HL-60 (cell line): ENCODE measurements around the gene ZNF284.

Experiments used
- DNase-seq, 2 experiments: peaks; one replicate each; pipeline ENCODE4 v3.0.0-alpha.2; 2010 to 2020; ENCODE audit warnings: low read depth in 1 of 2, low spot score in 1 of 2
- H3K27ac ChIP-seq: fragments of 250-450 bp; sonication (Bioruptor Pico); replicated peaks from 2 replicates; pipeline ENCODE4 v1.5.1; 2020; ENCODE audit warnings: mild to moderate bottlenecking, moderate library complexity
- H3K27me3 ChIP-seq: fragments of 250-450 bp; sonication (Bioruptor Pico); 2 replicates; pipeline ENCODE4 v1.5.1; 2021; ENCODE audit warnings: mild to moderate bottlenecking, moderate library complexity; ENCODE audit not compliant: insufficient read depth, poor library complexity, severe bottlenecking
- H3K4me3 ChIP-seq: replicated peaks from 2 replicates; pipeline ENCODE4 v1.5.1; 2011; ENCODE audit warnings: mild to moderate bottlenecking, control low read depth, low read length; ENCODE audit not compliant: insufficient read depth
- GABPA ChIP-seq: IDR thresholded peaks from 2 replicates; pipeline ENCODE4 v1.6.1; 2012; ENCODE audit warnings: low read depth
- POLR2AphosphoS5 ChIP-seq: IDR thresholded peaks from 2 replicates; pipeline ENCODE4 v1.6.1; 2012; ENCODE audit warnings: low read depth
- REST ChIP-seq: IDR thresholded peaks from 2 replicates; pipeline ENCODE4 v1.6.1; 2012; ENCODE audit warnings: low read depth; ENCODE audit not compliant: insufficient replicate concordance
- SPI1 ChIP-seq: IDR thresholded peaks from 2 replicates; pipeline ENCODE4 v1.6.1; 2012; ENCODE audit warnings: low read depth, mild to moderate bottlenecking, borderline replicate concordance
- TF ChIP-seq, protein P1 (sequence below): IDR thresholded peaks from one replicate; pipeline ENCODE4 v1.5.1; 2011; ENCODE audit warnings: low read length, control low read depth, inconsistent platforms; ENCODE audit not compliant: insufficient read depth

The ZNF284 gene

GRCh38 chr19:44059229-44059628 lies 12.7 kb upstream of the ZNF284 start:
- H3K4me3 ChIP-seq, result no peak overlapping the region
- H3K27me3 ChIP-seq, result no peaks in the 10 kb centered on the region
- DNase-seq, result no peak
- H3K27ac ChIP-seq, result no peak overlapping the region
- TF ChIP-seq GABPA (no peak), POLR2AphosphoS5 (no peak), SPI1 (no peak)
- TF ChIP-seq, protein P1, sequence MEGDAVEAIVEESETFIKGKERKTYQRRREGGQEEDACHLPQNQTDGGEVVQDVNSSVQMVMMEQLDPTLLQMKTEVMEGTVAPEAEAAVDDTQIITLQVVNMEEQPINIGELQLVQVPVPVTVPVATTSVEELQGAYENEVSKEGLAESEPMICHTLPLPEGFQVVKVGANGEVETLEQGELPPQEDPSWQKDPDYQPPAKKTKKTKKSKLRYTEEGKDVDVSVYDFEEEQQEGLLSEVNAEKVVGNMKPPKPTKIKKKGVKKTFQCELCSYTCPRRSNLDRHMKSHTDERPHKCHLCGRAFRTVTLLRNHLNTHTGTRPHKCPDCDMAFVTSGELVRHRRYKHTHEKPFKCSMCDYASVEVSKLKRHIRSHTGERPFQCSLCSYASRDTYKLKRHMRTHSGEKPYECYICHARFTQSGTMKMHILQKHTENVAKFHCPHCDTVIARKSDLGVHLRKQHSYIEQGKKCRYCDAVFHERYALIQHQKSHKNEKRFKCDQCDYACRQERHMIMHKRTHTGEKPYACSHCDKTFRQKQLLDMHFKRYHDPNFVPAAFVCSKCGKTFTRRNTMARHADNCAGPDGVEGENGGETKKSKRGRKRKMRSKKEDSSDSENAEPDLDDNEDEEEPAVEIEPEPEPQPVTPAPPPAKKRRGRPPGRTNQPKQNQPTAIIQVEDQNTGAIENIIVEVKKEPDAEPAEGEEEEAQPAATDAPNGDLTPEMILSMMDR, result no peak

DNA sequence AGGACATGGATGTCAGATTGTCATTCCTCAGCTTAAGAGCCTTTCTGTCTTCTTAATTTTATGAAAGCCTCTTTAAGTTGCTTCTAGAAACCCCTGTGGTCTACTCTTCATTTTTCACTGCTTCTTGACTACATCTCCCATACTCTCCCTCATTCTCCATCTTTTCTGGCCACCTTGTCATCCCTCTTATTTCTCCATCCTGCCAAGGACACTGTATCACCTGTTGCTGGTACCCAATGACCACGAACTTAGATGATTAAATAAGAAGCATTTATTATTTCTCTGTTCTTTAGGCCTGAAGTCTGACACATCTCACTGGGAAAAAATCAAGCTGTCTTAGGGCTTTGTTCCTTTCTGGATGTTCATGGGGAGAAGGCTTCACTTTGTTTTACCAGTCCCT lies 10.9 kb upstream of the ZNF284 start:
- DNase-seq, result no peak
- no peak for TF ChIP-seq REST
- TF ChIP-seq, protein P1, result no peak
- TF ChIP-seq POLR2AphosphoS5, result no peak
- no peak for TF ChIP-seq GABPA
- no peak for TF ChIP-seq SPI1

GRCh38 chr19:44066305-44066704 lies 5.7 kb upstream of the ZNF284 start:
- Histone ChIP-seq H3K4me3 (no peak overlapping the region), H3K27ac (no peak overlapping the region), H3K27me3 (no peaks in the 10 kb centered on the region)
- DNase-seq, result no peak
- TF ChIP-seq GABPA (no peak), POLR2AphosphoS5 (no peak), REST (no peak), SPI1 (no peak)
- TF ChIP-seq, protein P1, result no peak

More for the DNA sequence above, 10.9 kb upstream of the ZNF284 start:
- no peak overlapping the region for H3K27ac ChIP-seq
- no peak overlapping the region for H3K4me3 ChIP-seq
- no peaks in the 10 kb centered on the region for H3K27me3 ChIP-seq

GRCh38 chr19:44069415-44069814 lies 2.5 kb upstream of the ZNF284 start:
- DNase-seq, result no peak
- Histone ChIP-seq H3K27ac (no peak overlapping the region), H3K27me3 (no peaks in the 10 kb centered on the region), H3K4me3 (no peak overlapping the region)
- TF ChIP-seq SPI1, result no peak
- TF ChIP-seq REST, result no peak
- TF ChIP-seq, protein P1, result no peak
- no peak for TF ChIP-seq GABPA
- no peak for TF ChIP-seq POLR2AphosphoS5
